Fibroblast of mammary gland (primary cell): Measurements from ENCODE around the gene LCT.

Experiments
- DNase-seq: peaks from one replicate; pipeline ENCODE4 v3.0.0-alpha.2; 2010; ENCODE audit warnings: low read depth
- H3K4me3 ChIP-seq: 2 replicates; pipeline ENCODE4 v1.5.1; 2011; ENCODE audit warnings: low read depth, mild to moderate bottlenecking, low read length, moderate library complexity; ENCODE audit not compliant: control insufficient read depth
- TF ChIP-seq, protein P1 (sequence below): conservative IDR thresholded peaks from 2 replicates; pipeline ENCODE4 v1.5.1; 2011; ENCODE audit warnings: low read depth, low read length, inconsistent platforms; ENCODE audit not compliant: control insufficient read depth, insufficient read depth

The LCT gene

DNA sequence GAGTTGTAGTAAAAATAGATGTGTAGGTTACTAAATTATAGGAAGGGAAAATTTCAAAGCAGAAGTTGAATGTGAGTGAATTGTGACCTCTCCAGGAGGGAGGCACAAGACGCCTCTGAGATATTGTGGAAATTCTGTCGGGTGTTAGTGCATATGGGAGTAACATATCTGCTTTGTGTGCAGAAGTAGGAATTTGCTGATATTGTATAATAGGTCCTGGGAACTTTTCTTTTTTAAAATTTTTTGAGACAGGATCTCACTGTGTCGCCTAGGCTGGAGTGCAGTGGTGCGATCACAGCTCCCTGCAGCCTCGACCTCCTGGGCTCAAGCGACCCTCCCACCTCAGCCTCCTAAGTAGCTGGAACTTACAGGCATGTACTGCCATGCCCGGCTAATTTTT is 60.6 kb downstream of the LCT start:
- TF ChIP-seq, protein P1, sequence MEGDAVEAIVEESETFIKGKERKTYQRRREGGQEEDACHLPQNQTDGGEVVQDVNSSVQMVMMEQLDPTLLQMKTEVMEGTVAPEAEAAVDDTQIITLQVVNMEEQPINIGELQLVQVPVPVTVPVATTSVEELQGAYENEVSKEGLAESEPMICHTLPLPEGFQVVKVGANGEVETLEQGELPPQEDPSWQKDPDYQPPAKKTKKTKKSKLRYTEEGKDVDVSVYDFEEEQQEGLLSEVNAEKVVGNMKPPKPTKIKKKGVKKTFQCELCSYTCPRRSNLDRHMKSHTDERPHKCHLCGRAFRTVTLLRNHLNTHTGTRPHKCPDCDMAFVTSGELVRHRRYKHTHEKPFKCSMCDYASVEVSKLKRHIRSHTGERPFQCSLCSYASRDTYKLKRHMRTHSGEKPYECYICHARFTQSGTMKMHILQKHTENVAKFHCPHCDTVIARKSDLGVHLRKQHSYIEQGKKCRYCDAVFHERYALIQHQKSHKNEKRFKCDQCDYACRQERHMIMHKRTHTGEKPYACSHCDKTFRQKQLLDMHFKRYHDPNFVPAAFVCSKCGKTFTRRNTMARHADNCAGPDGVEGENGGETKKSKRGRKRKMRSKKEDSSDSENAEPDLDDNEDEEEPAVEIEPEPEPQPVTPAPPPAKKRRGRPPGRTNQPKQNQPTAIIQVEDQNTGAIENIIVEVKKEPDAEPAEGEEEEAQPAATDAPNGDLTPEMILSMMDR, result no peak
- H3K4me3 ChIP-seq, result no peak overlapping the region
- DNase-seq, result no peak

DNA sequence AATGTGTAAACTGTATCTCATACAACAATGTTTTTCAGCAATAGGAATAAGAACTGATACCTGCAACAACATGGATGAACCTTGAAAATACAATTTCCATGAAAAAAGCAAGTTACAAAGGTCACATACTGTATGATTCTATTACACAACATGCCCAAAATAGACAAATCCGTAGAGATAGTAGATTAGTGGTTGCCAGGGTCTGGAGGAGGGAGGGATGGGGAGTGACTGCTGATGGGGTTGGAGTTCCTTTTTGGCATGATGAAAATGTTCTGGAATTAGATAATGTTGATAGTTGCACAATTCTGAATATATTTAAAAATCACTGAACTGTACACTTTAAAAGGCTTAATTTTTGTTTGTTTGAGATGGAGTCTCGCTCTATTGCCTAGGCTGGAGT is 61.6 kb downstream of the LCT start:
- DNase-seq, result no peak
- H3K4me3 ChIP-seq, result no peak overlapping the region
- TF ChIP-seq, protein P1, result no peak

GRCh38 chr2:135773917-135774316 is 63.1 kb downstream of the LCT start:
- no peak overlapping the region for H3K4me3 ChIP-seq
- TF ChIP-seq, protein P1, result no peak
- peak; percentile 25 for DNase-seq

- TF ChIP-seq, protein P1, result no peak
- no peak overlapping the region for H3K4me3 ChIP-seq
- DNase-seq, result no peak
Observed at GRCh38 chr2:135773319-135773718, 63.7 kb downstream of the LCT start.

GRCh38 chr2:135768863-135769262 is 68.1 kb downstream of the LCT start:
- TF ChIP-seq, protein P1, result no peak
- no peak for DNase-seq
- H3K4me3 ChIP-seq, result no peak overlapping the region

GRCh38 chr2:135762530-135762929 is 74.5 kb downstream of the LCT start:
- H3K4me3 ChIP-seq, result no peak overlapping the region
- no peak for DNase-seq

GRCh38 chr2:135762022-135762421 is 75.0 kb downstream of the LCT start:
- no peak overlapping the region for H3K4me3 ChIP-seq
- DNase-seq, result no peak
- TF ChIP-seq, protein P1, result no peak

More at GRCh38 chr2:135762530-135762929, 74.5 kb downstream of the LCT start:
- TF ChIP-seq, protein P1, result no peak
